ENCODE measurements around the gene CNOT3.
A peak's percentile ranks its signal among the peaks of the same experiment; 100 is the strongest.
"Not testable (repeated sequence)": the region's sequence is repeated elsewhere in the genome, so short reads cannot be mapped to it uniquely, and the experiment has no call there.

Gene CNOT3

DNA sequence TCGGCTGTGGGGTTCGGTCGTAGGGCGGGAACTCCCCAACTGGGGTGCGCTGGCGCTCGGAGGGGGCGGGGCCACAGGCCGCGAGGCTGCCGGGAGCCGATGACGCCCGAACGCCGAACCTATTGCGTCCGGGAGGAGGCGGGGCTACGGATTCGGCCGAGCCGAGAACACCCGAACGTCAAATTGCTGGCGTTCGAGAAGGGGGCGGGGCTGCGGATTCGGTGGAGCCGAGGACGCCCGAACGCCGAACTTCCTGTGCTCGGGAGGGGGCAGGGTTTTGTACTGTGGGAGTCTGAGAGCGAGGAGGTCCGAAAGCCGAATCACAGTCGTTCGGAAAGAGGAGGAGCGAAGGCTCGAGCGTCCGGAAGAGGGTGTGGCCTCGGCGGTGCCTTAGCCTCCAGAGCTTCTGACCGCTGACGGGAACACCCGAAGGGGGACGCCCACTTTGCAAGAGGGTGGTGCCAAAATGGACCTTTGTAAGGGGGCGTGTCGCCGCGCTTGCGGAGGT lies 53.0 kb downstream of the CNOT3 start:
- no peaks in the 10 kb centered on the region for H3K27me3 Mint-ChIP-seq
- peak overlapping the region; percentile 97 for H3K4me3 Mint-ChIP-seq
- peaks cover 28 to 30% of the 10 kb centered on the region in 2 donors for H3K4me1 Mint-ChIP-seq (ENCODE audit: low read depth in 2 of 2)

DNA sequence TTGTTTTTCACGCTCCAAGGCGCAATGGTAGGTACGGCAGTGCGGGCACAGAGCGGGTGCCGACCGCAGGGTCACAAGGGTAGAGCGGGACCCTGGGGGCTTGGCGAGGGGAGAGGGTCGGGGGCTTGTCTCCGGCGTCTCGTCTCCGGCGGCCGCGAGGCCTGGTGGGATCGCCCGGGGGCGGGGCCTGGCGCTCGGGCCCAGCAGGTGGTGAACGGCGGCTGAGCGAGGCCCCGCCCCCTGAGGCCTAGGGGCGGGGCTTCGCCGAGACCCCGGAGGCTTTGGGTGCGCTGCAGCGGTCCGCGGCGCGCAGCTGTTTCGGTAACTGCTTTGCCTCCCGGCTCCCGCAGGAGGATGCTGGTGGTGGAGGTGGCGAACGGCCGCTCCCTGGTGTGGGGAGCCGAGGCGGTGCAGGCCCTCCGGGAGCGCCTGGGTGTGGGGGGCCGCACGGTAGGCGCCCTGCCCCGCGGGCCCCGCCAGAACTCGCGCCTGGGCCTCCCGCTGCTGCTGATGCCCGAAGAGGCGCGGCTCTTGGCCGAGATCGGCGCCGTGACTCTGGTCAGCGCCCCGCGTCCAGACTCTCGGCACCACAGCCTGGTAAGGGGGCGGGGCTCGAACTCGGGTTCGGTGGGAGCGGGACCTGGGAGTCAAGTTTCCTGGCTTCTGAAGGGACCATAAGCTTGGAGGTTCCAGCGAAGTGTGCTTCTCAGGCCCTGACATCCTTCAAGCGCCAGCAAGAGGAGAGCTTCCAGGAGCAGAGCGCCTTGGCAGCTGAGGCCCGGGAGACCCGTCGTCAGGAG lies 53.6 kb downstream of the CNOT3 start, which contains the start of gene TSEN34:
Gene TSEN34 (plus strand): TSS at position 298 of the 800 bp plus-strand sequence. CDS start 57 bp downstream, at position 355.
- H3K4me1 Mint-ChIP-seq (ENCODE audit: low read depth in 2 of 2), result peaks cover 27 to 30% of the 10 kb centered on the region in 2 donors
- ATAC-seq (replicated peaks) (peak; percentile 33), DNase-seq (peak in 1 of 3 experiments; percentile 84)
- peak within 1 kb of the TSS; percentile 99 for H3K27ac Mint-ChIP-seq
- no peaks in the 10 kb centered on the region for H3K27me3 Mint-ChIP-seq
- H3K9me3 Mint-ChIP-seq, result no peaks in the 10 kb centered on the region
- H3K4me3 Mint-ChIP-seq, result peak within 1 kb of the TSS; percentile 97
- H3K36me3 Mint-ChIP-seq (ENCODE audit: insufficient read depth), result peaks cover 53% of the 10 kb centered on the region

More for the DNA sequence above, 53.0 kb downstream of the CNOT3 start:
- peak overlapping the region; percentile 99 for H3K27ac Mint-ChIP-seq
- peaks cover 49% of the 10 kb centered on the region for H3K36me3 Mint-ChIP-seq (ENCODE audit: insufficient read depth)
- H3K9me3 Mint-ChIP-seq, result no peaks in the 10 kb centered on the region
- ATAC-seq (replicated peaks), result peak; percentile 60
- DNase-seq, result peak; percentile 100

DNA sequence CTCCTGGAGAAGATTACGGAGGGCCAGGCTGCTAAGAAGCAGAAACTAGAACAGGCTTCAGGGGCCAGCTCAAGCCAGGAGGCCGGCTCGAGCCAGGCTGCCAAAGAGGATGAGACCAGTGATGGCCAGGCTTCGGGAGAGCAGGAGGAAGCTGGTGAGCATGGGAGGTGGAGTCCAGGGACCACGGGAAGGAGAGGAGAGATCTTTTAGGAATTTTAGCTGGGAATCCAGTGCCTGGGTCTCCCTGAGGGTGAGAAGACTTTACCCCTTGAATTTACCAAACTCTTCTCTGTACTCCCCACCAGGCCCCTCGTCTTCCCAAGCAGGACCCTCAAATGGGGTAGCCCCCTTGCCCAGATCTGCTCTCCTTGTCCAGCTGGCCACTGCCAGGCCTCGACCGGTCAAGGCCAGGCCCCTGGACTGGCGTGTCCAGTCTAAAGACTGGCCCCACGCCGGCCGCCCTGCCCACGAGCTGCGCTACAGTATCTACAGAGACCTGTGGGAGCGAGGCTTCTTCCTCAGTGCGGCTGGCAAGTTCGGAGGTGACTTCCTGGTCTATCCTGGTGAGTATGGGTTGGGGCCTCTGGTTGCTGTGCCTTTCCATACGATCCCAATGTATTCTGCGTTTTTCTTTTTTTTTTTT lies 54.4 kb downstream of the CNOT3 start:
- Mint-ChIP-seq H3K27ac (peak overlapping the region; percentile 99), H3K36me3 (ENCODE audit: insufficient read depth) (peaks cover 53% of the 10 kb centered on the region), H3K9me3 (no peaks in the 10 kb centered on the region), H3K4me1 (ENCODE audit: low read depth in 2 of 2) (peaks cover 27 to 30% of the 10 kb centered on the region in 2 donors), H3K4me3 (peak overlapping the region; percentile 97), H3K27me3 (no peaks in the 10 kb centered on the region)
- DNase-seq (no peak), ATAC-seq (replicated peaks) (no peak)

DNA sequence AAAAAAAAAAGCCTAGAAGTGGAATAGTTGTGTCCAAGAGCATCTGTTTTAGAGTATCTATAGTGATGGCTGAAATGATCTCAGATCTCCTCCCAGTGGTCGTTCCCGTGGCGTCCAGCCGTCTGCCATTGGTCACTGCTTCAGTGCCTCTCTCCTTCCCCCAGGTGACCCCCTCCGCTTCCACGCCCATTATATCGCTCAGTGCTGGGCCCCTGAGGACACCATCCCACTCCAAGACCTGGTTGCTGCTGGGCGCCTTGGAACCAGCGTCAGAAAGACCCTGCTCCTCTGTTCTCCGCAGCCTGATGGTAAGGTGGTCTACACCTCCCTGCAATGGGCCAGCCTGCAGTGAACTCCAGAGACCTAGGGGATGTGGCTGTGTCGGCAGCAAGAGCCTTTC lies 55.4 kb downstream of the CNOT3 start:
- DNase-seq (no peak), ATAC-seq (replicated peaks) (no peak)
- H3K27ac Mint-ChIP-seq, result peak overlapping the region; percentile 41 to 99
- H3K9me3 Mint-ChIP-seq, result no peaks in the 10 kb centered on the region
- H3K4me1 Mint-ChIP-seq (ENCODE audit: low read depth in 2 of 2), result peaks cover 20 to 22% of the 10 kb centered on the region in 2 donors
- no peaks in the 10 kb centered on the region for H3K27me3 Mint-ChIP-seq
- H3K36me3 Mint-ChIP-seq (ENCODE audit: insufficient read depth), result peaks cover 53% of the 10 kb centered on the region
- H3K4me3 Mint-ChIP-seq, result peak overlapping the region in 1 of 2 donors; percentile 97

DNA sequence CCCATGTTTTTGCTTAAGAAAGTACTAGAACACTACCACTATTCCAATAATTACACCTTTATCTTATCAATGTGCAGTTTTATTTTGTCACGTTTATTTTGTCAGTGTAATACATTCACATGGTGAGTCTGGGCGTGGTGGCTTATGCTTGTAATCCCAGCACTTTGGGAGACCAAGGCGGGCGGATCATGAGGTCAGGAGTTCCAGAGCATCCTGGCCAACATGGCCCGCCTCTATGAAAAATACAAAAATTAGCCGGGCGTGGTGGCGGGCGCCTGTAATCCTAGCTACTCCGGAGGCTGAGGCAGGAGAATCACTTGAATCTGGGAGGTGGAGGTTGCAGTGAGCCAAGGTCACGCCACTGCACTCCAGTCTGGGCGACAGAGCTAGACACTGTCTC lies 56.9 kb downstream of the CNOT3 start:
- Mint-ChIP-seq H3K36me3 (ENCODE audit: insufficient read depth) (peaks cover 51% of the 10 kb centered on the region), H3K4me1 (ENCODE audit: low read depth in 2 of 2) (peaks cover 15 to 17% of the 10 kb centered on the region in 2 donors)
- not testable (repeated sequence) for ATAC-seq (replicated peaks); H3K27me3 Mint-ChIP-seq; DNase-seq; H3K9me3 Mint-ChIP-seq; H3K4me3 Mint-ChIP-seq; H3K27ac Mint-ChIP-seq

DNA sequence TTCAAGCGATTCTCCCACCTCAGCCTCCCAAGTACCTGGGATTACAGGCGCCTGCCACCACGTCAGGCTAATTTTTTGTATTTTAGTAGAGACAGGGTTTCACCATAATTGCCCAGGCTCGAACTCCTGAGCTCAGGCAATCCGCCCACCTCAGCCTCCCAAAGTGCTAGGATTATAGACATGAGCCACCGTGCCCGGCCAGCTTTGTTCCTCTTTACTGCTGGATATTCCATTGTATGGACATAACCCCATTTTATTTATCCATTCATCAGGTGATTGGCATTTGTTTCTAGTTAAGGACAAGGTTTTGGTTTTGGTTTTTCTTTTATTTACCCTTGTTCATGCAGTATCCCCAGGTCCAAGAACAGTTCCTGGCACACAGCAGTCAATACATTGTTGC lies 59.0 kb downstream of the CNOT3 start:
- DNase-seq (no peak), ATAC-seq (replicated peaks) (no peak)
- no peaks in the 10 kb centered on the region for H3K9me3 Mint-ChIP-seq
- no peak overlapping the region for H3K4me3 Mint-ChIP-seq
- peaks cover 51% of the 10 kb centered on the region for H3K36me3 Mint-ChIP-seq (ENCODE audit: insufficient read depth)
- no peak overlapping the region for H3K27ac Mint-ChIP-seq
- H3K4me1 Mint-ChIP-seq (ENCODE audit: low read depth in 2 of 2), result peaks cover 20 to 25% of the 10 kb centered on the region in 2 donors
- H3K27me3 Mint-ChIP-seq, result no peaks in the 10 kb centered on the region

DNA sequence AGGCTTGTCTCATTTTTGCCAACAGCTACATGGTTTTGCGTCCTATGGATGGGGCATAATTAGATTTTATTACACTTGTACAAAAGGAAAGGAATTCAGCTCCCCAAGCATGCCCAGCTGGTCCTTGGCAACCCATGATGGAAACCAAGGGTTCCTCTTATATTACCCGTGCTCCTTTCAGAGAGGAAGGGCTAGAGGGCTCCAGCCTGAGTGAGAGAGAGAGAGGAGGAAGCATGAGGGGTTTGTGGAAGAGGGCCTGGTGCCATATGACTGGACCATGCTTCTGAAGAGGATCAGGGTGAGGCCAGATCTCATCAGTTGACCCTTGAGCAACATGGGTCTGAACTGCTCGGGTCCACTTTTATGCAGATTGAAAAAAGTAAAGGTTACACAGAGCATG lies 59.6 kb downstream of the CNOT3 start:
- peak overlapping the region in 1 of 2 donors; percentile 53 for H3K27ac Mint-ChIP-seq
- ATAC-seq (replicated peaks) (no peak), DNase-seq (no peak)
- no peaks in the 10 kb centered on the region for H3K9me3 Mint-ChIP-seq
- H3K4me3 Mint-ChIP-seq, result no peak overlapping the region
- H3K36me3 Mint-ChIP-seq (ENCODE audit: insufficient read depth), result peaks cover 57% of the 10 kb centered on the region
- H3K27me3 Mint-ChIP-seq, result no peaks in the 10 kb centered on the region
- H3K4me1 Mint-ChIP-seq (ENCODE audit: low read depth in 2 of 2), result peaks cover 20 to 25% of the 10 kb centered on the region in 2 donors

DNA sequence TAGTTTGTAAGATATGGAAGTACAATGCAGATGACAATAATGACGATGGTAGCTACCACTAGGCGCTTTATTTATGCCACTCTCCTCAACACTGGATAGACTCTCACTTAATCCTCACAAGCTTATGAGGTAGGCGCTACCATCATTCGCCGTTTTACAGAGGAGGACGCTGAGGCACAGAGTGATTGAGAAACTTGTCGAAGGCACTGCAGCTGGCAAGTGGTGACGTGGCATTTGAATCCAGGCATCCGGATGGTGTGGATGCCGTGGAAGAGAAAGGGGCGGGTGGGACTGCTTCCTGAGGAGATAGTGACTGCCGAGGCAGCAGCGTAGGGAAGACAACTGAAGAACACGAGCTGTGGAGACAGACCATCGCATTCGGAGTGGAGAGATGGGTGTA lies 61.8 kb downstream of the CNOT3 start:
- H3K27ac Mint-ChIP-seq, result peak overlapping the region in 1 of 2 donors; percentile 99
- DNase-seq (no peak), ATAC-seq (replicated peaks) (no peak)
- peak overlapping the region; percentile 90 to 93 for H3K4me3 Mint-ChIP-seq
- no peaks in the 10 kb centered on the region for H3K9me3 Mint-ChIP-seq
- peaks cover 30 to 34% of the 10 kb centered on the region in 2 donors for H3K4me1 Mint-ChIP-seq (ENCODE audit: low read depth in 2 of 2)
- H3K27me3 Mint-ChIP-seq, result no peaks in the 10 kb centered on the region
- H3K36me3 Mint-ChIP-seq (ENCODE audit: insufficient read depth), result peaks cover 59% of the 10 kb centered on the region

DNA sequence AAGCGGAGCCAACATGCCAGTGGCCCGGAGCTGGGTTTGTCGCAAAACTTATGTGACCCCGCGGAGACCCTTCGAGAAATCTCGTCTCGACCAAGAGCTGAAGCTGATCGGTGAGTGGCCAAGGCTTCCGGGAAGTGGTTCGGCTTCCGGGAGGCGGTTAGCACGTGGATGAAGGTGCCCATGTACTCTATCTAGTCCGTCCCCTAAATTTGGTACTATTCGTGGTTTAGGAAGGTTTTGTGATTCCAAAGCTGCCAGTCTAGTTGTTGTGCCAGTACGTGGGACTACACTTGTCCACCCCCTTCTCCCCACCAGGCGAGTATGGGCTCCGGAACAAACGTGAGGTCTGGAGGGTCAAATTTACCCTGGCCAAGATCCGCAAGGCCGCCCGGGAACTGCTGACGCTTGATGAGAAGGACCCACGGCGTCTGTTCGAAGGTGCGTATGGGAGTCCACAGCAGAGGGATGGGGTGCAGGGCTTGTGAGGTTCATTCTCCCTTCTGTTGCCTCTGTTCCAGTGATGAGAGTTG lies 63.7 kb downstream of the CNOT3 start:
- peak in 1 of 3 experiments; percentile 25 for DNase-seq
- Mint-ChIP-seq H3K9me3 (no peaks in the 10 kb centered on the region), H3K27ac (peak overlapping the region; percentile 96 to 99), H3K27me3 (no peaks in the 10 kb centered on the region), H3K4me1 (ENCODE audit: low read depth in 2 of 2) (peaks cover 36 to 37% of the 10 kb centered on the region in 2 donors), H3K4me3 (peak overlapping the region; percentile 90 to 93), H3K36me3 (ENCODE audit: insufficient read depth) (peaks cover 61% of the 10 kb centered on the region)
- ATAC-seq (replicated peaks), result peak; percentile 63

DNA sequence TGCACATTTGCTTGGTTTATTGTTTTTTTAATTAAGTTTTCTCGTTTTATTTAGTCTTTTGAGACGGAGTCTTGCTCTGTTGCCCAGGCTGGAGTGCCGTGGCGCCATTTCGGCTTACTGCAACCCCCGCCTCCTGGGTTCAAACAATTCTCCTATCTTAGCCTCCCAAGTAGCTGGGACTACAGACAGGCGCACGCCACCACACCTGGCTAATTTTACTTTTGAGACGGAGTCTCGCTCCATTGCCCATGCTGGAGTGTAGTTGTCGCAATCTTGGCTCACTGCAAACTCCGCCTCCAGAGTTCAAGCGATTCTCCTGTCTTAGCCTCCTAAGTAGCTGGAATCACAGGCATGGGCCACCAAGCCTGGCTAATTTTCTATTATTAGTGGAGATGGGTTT lies 64.4 kb downstream of the CNOT3 start:
- H3K27me3 Mint-ChIP-seq, result no peaks in the 10 kb centered on the region
- H3K4me1 Mint-ChIP-seq (ENCODE audit: low read depth in 2 of 2), result peaks cover 36 to 42% of the 10 kb centered on the region in 2 donors
- H3K4me3 Mint-ChIP-seq, result peak overlapping the region; percentile 90 to 93
- DNase-seq (no peak), ATAC-seq (replicated peaks) (no peak)
- peaks cover 67% of the 10 kb centered on the region for H3K36me3 Mint-ChIP-seq (ENCODE audit: insufficient read depth)
- no peaks in the 10 kb centered on the region for H3K9me3 Mint-ChIP-seq
- peak overlapping the region; percentile 96 to 99 for H3K27ac Mint-ChIP-seq

DNA sequence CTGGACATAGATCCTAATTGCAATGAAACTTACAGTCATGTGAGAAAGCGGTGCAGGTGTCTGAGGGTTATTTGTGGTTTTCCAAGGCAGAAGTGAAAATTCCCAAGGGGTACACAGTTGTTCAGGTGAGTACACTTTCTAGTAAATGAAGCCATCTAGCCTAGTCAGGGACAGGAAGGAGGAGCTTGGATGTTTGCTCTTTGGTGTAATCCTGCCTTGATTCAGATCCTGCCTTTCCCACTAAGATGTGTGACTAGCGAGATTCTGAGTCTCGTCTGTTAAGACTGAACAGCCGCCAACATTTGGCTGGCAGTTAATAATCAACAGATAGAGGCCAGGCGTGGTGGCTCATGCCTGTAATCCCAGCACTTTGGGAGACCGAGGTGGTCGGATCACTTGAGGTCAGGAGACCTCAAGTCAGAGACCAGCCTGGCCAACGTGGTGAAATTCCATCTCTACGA lies 65.6 kb downstream of the CNOT3 start:
- H3K36me3 Mint-ChIP-seq (ENCODE audit: insufficient read depth), result peaks cover 78% of the 10 kb centered on the region
- no peak for ATAC-seq (replicated peaks)

DNA sequence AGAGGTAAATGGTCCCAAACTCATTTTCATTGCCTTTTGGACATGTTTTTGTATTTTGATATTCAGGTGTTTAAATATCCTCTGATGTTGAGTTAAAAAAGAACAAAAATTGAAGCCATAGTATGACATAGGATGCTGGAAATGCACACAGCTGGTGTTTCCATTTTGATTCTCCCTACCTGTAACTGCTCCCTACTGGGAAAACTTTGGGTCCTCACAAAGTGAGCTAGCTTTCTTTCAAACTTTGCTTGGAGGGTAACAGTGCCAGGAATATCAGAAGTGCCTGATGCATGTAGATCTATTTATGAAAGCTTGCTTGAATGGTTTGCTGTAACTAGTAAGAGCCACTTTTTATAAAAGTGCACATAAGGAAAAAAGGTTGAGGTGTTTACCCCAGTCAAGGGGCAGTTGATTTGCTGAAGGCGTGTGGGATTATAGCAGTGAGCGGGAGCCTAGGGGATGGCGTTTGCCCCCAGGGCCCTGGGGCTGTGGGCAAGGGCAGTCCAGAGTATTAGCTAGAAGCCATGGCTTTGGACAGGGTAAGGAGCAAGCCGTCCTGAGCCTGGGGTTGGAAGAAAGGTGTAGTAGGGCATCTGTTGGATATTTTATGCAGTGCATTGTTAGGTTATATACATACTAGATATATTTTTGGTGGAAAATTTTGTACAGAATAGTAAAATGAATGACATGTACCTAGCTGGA lies 67.4 kb downstream of the CNOT3 start:
- H3K4me3 Mint-ChIP-seq, result peak overlapping the region; percentile 11 to 90
- no peak overlapping the region for H3K27ac Mint-ChIP-seq
- DNase-seq (no peak), ATAC-seq (replicated peaks) (no peak)
- no peaks in the 10 kb centered on the region for H3K9me3 Mint-ChIP-seq
- H3K36me3 Mint-ChIP-seq (ENCODE audit: insufficient read depth), result peaks cover 95% of the 10 kb centered on the region
- H3K4me1 Mint-ChIP-seq (ENCODE audit: low read depth in 2 of 2), result peaks cover 53 to 66% of the 10 kb centered on the region in 2 donors
- H3K27me3 Mint-ChIP-seq, result no peaks in the 10 kb centered on the region

More for the DNA sequence above, 65.6 kb downstream of the CNOT3 start:
- DNase-seq, result no peak
- peak overlapping the region in 1 of 2 donors; percentile 99 for H3K27ac Mint-ChIP-seq
- H3K4me1 Mint-ChIP-seq (ENCODE audit: low read depth in 2 of 2), result peaks cover 42 to 54% of the 10 kb centered on the region in 2 donors
- H3K27me3 Mint-ChIP-seq, result no peaks in the 10 kb centered on the region
- H3K4me3 Mint-ChIP-seq, result peak overlapping the region; percentile 11 to 90
- H3K9me3 Mint-ChIP-seq, result no peaks in the 10 kb centered on the region
